ENCODE results near the gene TOLLIP.
"Not testable (repeated sequence)": the region's sequence is repeated elsewhere in the genome, so short reads cannot be mapped to it uniquely, and the experiment has no call there.

Gene TOLLIP

DNA sequence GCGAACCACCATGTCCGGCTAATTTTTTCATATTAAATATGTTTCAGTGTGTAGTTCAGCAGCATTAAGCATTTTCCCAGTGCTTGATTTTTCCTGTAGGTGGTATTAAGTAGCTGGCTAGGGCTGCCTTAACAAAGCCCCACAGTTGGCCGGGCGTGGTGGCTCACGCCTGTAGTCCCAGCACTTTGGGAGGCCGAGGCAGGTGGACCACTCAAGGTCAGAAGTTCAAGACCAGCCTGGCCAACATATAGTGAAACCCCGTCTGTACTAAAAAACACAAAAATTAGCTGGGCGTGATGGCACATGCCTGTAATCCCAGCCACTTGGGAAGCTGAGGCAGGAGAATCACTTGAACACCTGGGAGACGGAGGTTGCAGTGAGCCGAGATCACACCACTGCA is 33.5 kb upstream of the TOLLIP start:
- no peak for ATAC-seq (ENCODE audit: low read depth)

DNA sequence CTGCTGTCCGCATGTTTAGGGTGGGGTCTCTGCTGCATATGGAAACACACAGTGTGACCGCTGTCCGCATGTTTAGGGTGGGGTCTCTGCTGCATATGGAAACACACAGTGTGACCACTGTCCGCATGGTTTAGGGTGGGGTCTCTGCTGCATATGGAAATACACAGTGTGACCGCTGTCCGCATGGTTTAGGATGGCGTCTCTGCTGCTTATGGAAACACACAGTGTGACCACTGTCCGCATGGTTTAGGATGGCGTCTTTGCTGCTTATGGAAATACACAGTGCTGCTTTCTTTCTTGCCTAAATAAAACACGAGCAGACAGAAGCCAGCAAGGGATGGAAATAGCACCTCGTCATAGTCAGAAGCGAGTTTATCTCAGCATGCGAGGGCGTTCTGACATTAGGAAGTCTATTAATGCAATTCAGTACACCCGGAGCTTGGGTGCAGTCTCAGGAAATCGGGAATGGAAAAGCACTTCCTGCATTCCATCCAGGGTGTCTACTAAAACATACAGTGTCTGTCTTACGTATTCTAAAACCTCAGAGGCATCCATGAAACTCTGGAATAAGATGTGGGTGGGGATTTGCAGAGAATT is 32.6 kb upstream of the TOLLIP start:
- H3K4me1 ChIP-seq (ENCODE audit: insufficient read depth, poor library complexity, severe bottlenecking) = no peaks in the 10 kb centered on the region
- TF ChIP-seq, protein P1, sequence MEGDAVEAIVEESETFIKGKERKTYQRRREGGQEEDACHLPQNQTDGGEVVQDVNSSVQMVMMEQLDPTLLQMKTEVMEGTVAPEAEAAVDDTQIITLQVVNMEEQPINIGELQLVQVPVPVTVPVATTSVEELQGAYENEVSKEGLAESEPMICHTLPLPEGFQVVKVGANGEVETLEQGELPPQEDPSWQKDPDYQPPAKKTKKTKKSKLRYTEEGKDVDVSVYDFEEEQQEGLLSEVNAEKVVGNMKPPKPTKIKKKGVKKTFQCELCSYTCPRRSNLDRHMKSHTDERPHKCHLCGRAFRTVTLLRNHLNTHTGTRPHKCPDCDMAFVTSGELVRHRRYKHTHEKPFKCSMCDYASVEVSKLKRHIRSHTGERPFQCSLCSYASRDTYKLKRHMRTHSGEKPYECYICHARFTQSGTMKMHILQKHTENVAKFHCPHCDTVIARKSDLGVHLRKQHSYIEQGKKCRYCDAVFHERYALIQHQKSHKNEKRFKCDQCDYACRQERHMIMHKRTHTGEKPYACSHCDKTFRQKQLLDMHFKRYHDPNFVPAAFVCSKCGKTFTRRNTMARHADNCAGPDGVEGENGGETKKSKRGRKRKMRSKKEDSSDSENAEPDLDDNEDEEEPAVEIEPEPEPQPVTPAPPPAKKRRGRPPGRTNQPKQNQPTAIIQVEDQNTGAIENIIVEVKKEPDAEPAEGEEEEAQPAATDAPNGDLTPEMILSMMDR (IDR thresholded peaks at IDR 0.05; ENCODE audit: poor library complexity, severe bottlenecking) = no peak
- no peak overlapping the region for H3K27ac ChIP-seq (ENCODE audit: poor library complexity, severe bottlenecking)
- H3K36me3 ChIP-seq (ENCODE audit: low read depth) = no peaks in the 10 kb centered on the region
- no peak overlapping the region for H3K4me3 ChIP-seq (ENCODE audit: severe bottlenecking)
- no peaks in the 10 kb centered on the region for H3K9me3 ChIP-seq (ENCODE audit: severe bottlenecking)
- DNase-seq (ENCODE audit: low spot score) (no peak), ATAC-seq (ENCODE audit: low read depth) (no peak; the same call in 2 of the 3 replicates)
- no peaks in the 10 kb centered on the region for H3K27me3 ChIP-seq (ENCODE audit: insufficient read depth, poor library complexity, severe bottlenecking)

More for the DNA sequence above, 33.5 kb upstream of the TOLLIP start:
- H3K4me3 ChIP-seq (ENCODE audit: severe bottlenecking) = no peak overlapping the region
- DNase-seq (ENCODE audit: low spot score) = no peak
- TF ChIP-seq, protein P1 (IDR thresholded peaks at IDR 0.05; ENCODE audit: poor library complexity, severe bottlenecking) = no peak
- no peaks in the 10 kb centered on the region for H3K4me1 ChIP-seq (ENCODE audit: insufficient read depth, poor library complexity, severe bottlenecking)
- no peaks in the 10 kb centered on the region for H3K27me3 ChIP-seq (ENCODE audit: insufficient read depth, poor library complexity, severe bottlenecking)
- H3K27ac ChIP-seq (ENCODE audit: poor library complexity, severe bottlenecking) = no peak overlapping the region
- H3K9me3 ChIP-seq (ENCODE audit: severe bottlenecking) = no peaks in the 10 kb centered on the region
- no peaks in the 10 kb centered on the region for H3K36me3 ChIP-seq (ENCODE audit: low read depth)

DNA sequence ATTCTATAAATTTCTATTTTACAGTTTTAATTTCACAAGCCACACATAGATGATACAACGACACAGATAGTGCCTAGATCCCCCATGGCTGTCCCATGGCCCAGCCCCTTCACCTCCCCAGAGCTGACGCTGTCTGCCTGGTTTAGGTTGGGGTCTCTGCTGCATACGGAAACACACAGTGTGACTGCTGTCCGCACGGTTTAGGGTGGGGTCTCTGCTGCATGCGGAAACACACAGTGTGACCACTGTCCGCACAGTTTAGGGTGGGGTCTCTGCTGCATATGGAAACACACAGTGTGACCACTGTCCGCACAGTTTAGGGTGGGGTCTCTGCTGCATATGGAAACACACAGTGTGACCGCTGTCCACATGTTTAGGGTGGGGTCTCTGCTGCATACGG is 31.8 kb upstream of the TOLLIP start:
- H3K4me3 ChIP-seq (ENCODE audit: severe bottlenecking); H3K27ac ChIP-seq (ENCODE audit: poor library complexity, severe bottlenecking); DNase-seq (ENCODE audit: low spot score); ATAC-seq (ENCODE audit: low read depth); H3K4me1 ChIP-seq (ENCODE audit: insufficient read depth, poor library complexity, severe bottlenecking); H3K9me3 ChIP-seq (ENCODE audit: severe bottlenecking); H3K36me3 ChIP-seq (ENCODE audit: low read depth); H3K27me3 ChIP-seq (ENCODE audit: insufficient read depth, poor library complexity, severe bottlenecking): not testable (repeated sequence)

DNA sequence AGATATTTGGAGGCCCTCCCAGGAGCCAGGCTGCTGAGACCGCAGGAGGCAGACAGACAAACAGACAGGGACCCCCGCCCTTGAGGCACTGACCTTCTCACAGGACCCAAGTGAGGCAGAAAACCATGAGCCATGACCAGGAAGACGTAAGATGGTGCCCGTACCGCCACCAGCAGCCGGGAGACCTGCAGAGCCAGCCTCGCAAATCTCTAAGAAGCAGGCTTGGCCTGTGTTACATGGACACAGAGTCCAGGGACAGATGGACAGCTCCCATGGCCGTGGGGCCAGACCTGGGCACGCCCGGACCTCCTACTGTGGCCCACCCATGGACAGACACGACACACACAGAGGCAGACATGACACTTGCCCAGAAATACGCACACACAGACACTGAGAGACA is 30.7 kb upstream of the TOLLIP start:
- Histone ChIP-seq H3K4me3 (ENCODE audit: severe bottlenecking) (no peak overlapping the region), H3K4me1 (ENCODE audit: insufficient read depth, poor library complexity, severe bottlenecking) (peaks cover 6% of the 10 kb centered on the region), H3K9me3 (ENCODE audit: severe bottlenecking) (no peaks in the 10 kb centered on the region), H3K27me3 (ENCODE audit: insufficient read depth, poor library complexity, severe bottlenecking) (no peaks in the 10 kb centered on the region), H3K36me3 (ENCODE audit: low read depth) (no peaks in the 10 kb centered on the region), H3K27ac (ENCODE audit: poor library complexity, severe bottlenecking) (no peak overlapping the region)
- ATAC-seq (ENCODE audit: low read depth) = no peak
- no peak for DNase-seq (ENCODE audit: low spot score)
- TF ChIP-seq, protein P1 (IDR thresholded peaks at IDR 0.05; ENCODE audit: poor library complexity, severe bottlenecking) = no peak

DNA sequence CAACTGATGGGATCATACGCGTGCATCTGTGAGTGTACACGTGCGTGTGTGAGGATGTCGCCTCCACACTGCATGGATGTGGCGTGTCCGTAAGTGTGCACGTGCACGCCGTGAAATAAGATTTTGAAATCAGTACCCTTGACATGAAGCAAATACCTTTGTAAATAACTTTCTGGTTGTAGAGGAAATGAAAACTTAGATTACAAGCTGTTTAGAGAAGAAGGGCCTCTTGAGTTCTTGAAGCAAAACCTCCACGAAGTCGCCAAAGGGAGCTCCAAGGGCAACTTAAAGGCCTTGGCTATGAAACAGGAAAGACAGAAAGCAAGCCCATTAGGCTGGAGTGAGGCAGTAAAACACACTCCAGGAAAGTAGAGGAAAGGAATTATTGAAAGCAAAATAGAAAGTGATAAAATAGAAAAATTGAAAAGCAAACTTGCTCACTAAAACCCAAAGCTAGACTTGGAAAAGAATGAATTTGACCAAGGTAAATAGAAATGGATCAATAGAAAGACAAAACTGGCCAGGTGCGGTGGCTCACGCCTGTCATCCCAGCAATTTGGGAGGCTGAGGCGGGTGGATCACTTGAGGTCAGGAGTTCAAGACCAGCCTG is 29.7 kb upstream of the TOLLIP start:
- Histone ChIP-seq H3K27me3 (ENCODE audit: insufficient read depth, poor library complexity, severe bottlenecking) (no peaks in the 10 kb centered on the region), H3K4me1 (ENCODE audit: insufficient read depth, poor library complexity, severe bottlenecking) (peaks cover 6% of the 10 kb centered on the region), H3K36me3 (ENCODE audit: low read depth) (no peaks in the 10 kb centered on the region), H3K4me3 (ENCODE audit: severe bottlenecking) (no peak overlapping the region), H3K27ac (ENCODE audit: poor library complexity, severe bottlenecking) (no peak overlapping the region), H3K9me3 (ENCODE audit: severe bottlenecking) (no peaks in the 10 kb centered on the region)
- TF ChIP-seq, protein P1 (IDR thresholded peaks at IDR 0.05; ENCODE audit: poor library complexity, severe bottlenecking) = no peak
- DNase-seq (ENCODE audit: low spot score) = no peak
- no peak for ATAC-seq (ENCODE audit: low read depth)

Measured in RWPE2 (cell line).